Measurements from ENCODE around the gene MBP. TPM values are rescaled to one million over a fixed set of nuclear protein-coding genes. Genes with fewer than 3 reads are reported as not detected.

Gene MBP
- total and polyA plus RNA-seq, 5 experiments from 2014 or later, result 89.2 to 148 (median 105) TPM

Other genes starting within 250 kb of the MBP start
- not detected for gene GALR1, start 117.1 kb upstream of the MBP start, total RNA-seq
- not detected for gene GALR1, start 117.1 kb upstream of the MBP start, polyA plus RNA-seq